ENCODE measurements around the gene ZNF451.

- TF ChIP-seq EZH2 (IDR thresholded peaks at IDR 0.05; ENCODE audit: insufficient read depth, poor library complexity, severe bottlenecking): no peak
- TF ChIP-seq EZH2phosphoT487 (IDR thresholded peaks at IDR 0.05; ENCODE audit: insufficient read depth, low read depth): no peak
Measured at GRCh38 chr6:57173056-57173885, 83.3 kb downstream of the ZNF451 start.
